PC-3 (cell line): ENCODE data around the gene CHD9.

ENCODE experiments used
- CTCF ChIP-seq: fragments of 300-600 bp; sonication (generic); conservative IDR thresholded peaks from 2 replicates; pipeline ENCODE4 v1.5.1; 2017; ENCODE audit warnings: antibody characterized with exemption, low read depth, mild to moderate bottlenecking, low read length
- EZH2phosphoT487 ChIP-seq: fragments of 300-600 bp; sonication (generic); IDR thresholded peaks from 2 replicates; pipeline ENCODE4 v1.6.1; 2018; ENCODE audit warnings: mild to moderate bottlenecking, antibody characterized with exemption, low read length, borderline replicate concordance

- TF ChIP-seq CTCF (no peak), EZH2phosphoT487 (no peak)
These were observed 29.4 kb downstream of the CHD9 start for GRCh38 chr16:53084141-53084541.
